Astrocyte of the hippocampus (primary cell): ENCODE measurements around the gene NENF.
A peak's percentile ranks its signal among the peaks of the same experiment; 100 is the strongest.

Experiments used
- DNase-seq: peaks from one replicate; pipeline ENCODE4 v3.0.0; 2011; ENCODE audit warnings: low read depth, low spot score

Gene NENF

DNA sequence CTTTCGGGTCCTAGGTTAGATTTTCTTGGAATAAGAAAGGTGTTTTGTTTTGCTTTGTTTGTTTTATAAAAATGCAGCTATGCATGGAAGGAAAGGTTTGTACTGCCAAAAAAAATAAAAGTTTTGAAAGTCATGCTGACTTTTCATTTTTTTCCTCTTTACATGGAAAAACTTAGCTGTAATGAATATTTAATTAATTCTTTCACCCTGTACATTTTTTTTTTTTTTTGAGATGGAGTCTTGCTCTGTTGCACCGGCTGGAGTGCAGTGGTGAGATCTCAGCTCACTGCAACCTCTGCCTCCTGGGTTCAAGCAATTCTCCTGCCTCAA lies 48.7 kb downstream of the NENF start:
- DNase-seq, result no peak

DNA sequence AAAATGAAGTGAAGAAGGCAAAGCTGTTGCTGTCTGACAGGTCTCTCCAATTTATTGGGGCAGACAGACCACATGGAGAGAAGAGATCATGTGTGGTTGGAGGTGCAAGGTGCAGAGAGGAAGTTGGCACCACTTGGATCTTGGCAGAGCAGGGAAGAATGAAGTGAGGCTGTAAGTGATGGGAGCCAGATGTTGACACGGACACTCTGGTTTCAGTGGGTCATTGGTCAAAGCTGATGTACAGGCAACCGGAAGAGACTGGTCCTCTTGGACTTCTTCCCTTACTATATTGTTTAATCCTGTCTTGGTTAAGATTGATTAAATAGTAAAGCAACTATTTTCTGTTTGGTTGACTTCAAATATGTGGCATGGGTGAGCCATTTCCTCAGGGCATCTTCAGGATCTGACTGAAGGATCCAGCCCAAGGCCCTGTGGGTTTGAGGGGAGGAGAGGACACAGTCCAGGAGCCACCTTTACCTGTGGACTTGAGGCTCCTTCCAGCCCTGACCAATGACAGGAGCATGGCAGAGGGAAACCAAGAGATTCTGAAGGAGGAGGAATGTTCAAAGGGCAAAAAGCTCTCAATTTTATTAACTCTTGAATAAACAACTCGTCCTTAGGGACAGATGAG lies 49.4 kb downstream of the NENF start:
- no peak for DNase-seq

DNA sequence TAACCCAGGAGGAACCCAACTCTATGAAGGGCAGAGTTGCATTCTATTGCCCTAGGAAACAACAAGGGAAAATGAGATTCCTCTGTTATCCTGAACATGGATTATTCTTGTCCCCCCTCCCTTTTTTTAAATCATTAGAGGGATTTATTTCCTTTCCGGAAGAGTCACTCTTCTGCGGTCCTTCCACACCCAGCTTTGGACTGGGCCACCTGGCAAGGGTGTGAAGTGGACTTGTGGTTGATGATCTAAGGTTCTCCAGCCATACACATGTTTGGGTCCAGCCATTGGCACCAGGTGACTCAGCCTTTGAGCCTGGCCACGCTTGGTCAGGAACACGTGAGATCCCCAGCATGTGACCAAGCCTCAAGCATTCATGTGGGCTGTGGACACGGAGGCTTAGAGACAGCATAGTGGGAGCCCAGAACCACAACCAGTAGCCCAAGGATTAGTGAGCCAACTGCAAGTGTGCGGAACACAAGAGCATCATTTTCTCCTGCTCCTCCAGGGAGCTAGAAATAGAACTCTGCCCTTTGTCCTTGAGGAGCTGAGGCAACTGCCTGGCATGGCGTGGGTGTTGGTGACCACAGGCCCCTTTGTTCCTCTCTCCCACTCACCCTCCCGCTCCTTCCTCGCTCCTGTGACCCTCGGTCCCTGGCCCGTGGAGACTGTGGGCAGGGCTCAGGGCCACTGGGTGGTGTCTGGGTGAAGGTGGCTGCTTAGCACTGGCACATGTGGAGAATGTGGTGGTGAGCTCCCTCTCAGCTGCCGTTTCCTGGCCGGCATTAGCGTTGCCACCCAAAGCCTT lies 50.1 kb downstream of the NENF start:
- peak; percentile 80 for DNase-seq

DNA sequence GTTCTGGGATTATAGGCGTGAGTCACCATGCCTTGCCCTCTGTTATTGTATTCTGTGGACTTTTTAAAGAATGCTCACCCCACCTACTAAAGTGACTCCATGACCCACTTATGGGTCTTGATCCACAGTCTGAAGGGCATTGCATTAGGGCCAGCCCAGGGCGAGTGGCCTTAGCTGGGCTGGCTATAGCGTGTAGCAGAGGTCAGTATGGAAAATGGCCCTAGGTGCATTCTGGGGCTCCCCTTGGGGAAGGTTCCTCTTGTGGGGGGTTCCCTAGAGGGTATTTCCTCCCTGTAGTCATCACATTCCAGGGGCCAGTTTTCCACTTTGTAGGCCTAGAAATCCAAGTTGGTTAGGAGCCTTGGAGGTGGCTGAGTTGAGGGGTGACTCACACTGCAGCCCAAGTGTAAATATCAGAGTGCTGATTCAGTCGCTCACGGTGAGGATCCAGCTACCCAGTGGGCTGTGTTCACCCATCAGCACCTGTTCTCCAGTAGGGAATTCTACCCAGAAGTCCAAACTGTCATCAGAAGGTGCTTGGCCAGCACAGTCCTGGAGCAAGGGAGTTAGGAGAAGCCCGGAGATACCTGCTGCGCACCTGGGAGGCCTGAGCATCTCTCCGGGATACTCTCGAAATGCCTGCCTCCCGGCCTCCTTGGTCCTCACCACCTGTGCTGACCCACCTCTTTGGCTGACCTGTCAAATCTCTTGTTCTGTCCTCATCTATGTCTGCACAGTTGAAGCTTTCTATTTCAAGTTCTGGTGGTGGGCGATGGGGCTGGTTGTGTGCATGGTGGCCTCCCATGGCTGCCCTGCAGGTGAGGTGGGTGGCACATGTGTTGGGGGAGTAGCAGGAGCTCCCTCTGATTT lies 52.2 kb downstream of the NENF start:
- peak; percentile 84 for DNase-seq

DNA sequence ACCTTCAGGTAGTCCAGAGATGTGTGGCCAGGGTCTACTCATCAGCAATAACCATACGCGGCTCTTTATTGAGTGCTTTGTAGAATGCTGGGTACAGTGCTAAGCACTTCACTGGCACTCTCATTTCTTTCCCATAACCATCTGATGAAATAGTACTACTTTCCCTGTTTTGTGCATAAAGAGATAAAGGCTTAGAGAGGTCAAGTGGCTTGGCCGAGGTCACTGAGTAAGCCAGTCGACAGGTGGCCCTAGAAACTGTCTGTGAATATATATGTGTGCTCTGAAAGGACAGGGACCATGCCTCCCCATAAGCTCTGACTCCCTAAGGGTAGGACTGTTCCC lies 52.8 kb downstream of the NENF start:
- DNase-seq, result no peak

DNA sequence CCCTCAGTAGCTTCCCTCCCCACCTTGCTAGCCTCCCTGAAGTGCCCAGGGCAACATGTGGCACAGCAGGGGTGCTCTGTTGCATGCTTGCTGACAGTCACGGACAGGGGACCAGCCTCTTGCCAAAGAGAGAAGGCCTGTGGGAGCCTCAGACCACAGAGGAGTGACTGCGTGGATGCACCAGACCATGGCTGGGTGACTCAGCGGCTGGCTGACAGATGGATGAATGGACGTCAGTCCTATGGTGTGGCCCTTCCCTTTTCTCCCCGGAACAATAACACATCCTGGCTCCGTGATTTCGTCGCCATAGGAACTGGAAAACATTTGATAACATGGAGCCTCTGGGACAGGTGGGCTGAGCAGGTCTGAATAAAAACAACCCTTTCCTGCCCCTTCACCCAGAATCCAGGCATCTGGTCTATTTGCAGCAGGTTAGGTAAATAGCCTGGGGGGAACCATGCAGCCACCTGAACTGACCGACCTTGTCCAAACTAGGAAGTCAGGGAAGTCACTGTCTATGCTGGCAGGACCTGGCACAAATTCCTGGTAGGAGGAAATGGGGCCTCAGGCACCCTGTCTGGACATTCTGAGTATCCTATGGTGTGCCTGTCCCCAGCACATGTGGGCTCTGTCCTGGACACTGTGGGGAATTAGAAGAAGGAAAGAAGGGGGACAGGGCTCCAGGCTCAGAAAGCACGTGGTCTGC lies 53.3 kb downstream of the NENF start:
- peak; percentile 98 for DNase-seq

DNA sequence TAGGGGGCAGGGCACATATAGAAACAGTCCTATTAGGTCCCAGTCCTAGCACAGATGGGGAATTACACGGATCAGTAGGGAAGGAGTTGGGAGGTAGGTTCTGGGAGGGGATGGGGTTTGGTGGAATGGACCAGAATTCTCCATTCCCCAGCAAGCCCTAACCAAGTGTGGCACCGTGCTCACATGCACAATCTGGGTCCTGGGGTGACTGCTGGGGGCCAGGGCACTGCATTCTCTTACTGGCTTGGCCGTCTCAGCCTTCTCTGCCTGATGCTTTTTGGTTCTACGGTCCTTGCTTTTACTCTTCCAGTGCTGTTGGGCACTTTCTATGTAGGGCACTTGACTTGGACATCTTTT lies 53.9 kb downstream of the NENF start:
- no peak for DNase-seq

DNA sequence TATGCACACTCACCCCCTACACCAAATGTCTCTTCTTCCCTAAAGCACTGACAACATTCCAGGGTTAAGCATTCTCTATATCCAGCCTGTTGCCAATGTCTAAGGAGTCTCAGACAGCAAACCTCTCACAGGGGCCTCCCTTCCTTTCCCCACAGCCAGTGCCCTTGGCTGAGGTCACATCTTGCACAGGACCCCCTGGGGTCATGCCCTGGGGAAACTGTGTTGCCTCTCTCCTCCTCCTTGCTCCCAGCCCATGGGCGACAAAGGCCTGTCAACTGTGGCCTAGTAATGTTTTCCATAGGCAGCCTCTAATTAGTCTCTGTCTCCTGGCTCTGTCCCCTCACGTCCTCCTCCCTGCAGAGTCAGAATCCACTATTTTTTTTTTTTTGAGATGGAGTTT lies 54.6 kb downstream of the NENF start:
- no peak for DNase-seq

DNA sequence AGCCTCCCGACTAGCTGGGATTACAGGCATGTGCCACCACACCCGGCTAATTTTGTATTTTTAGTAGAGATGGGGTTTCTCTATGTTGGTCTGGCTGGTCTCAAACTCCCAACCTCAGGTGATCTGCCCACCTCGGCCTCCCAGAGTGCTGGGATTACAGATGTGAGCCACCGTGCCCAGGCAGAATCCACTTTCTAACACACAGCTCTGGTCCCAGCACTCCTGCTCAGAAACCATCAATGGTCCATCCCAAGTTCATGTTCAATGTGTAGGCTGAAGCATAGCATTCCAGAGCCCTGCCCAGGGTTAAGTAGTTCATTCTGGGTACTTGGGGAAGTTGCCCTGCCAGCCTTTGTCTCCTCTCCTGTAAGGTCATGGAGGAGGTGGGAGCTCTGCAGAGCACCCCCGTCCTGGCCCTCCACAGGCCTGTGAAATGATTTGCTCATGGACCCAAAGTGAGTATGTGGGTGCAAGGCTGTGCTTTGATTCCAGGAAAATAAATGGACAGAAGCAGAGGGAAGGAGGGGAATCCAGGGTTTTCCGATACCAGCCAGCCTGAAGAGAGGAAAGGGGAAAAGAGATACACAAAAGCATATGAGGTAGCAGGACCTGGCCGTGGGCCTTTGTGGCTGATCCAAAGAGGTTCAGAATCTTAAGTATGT lies 55.2 kb downstream of the NENF start:
- DNase-seq, result no peak

DNA sequence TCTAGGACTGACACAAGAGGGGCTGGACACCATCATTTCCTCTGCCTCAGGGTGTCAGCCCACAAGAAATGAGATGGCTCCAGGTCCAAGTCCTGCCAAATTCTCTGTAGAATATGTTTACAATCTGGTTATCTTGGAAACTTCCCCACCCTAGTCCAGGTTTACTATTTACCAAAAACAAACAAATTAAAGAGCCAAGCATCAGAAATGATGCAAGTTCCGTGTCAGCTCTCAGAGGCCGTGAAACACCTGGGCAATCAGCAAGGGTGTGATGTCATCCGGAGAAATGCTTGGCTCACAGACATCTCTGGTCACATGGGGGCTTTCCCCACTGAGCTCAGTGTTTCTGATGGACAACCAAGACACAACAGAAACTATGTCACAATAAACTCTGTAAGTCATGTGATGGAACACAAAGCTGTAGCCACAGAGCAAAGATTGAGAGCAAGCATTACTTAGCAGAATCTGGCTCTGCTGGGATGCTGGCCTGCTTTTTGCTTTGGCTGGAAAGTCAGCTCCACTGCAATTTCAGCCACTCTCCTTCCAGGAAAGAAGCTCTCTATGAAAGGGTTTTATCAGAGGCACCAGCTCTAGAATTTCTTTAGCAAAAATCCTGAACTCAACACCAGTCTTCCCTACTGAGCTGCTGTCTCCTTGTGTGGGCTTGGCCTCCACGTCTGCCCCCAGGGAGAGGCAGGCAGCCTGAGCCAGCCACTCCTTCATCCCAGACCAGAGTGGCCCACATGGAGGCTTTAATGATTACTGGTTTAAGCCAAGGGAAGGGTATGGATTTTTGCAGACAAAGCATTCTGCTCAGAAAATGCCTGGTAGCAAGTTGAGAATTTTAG lies 55.9 kb downstream of the NENF start:
- peak; percentile 94 for DNase-seq

DNA sequence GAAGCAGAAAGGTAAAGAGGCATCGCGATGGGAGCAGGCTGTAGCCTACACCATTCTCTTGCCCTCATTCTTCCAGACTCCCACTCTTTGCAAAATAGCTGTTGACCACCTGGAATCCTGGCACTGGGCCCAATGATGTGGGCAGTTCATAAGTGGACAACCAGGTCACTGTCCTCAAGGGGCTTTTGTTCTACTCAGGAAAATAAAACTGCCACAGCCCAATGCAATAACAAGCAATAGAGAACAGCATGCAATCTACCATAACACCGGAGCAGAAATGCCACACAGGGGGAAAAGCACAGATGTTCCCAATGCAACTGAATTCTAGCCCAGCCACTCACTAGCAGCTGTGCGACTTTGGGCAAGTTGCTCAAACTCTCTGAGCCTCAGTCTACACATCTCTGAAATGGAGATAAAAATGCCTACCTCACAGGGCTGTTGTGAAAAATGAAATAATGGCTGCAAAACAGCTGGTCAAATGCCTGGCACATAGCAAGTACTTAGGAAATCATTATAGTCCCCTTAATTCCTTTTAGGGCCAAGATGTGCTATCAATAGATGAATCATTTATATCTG lies 56.7 kb downstream of the NENF start:
- no peak for DNase-seq

DNA sequence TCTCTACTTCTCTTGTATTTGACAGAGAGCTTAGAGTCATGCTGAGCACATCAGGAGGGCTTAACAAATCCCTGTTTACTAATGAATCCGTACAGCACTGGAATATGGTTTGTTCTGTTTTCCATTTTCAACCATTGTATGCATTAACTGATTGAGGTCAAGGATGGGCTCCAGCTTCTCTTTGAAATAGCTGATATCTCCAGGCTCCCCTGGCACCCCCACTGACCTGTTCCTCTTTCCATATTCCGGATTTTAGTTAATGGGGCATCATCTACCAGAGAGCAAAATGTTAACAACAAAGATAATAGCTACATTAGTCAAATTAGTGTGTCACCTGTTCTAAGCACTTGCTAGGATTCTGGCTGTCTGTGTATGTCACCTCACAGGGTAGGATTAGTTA lies 57.6 kb downstream of the NENF start:
- no peak for DNase-seq

DNA sequence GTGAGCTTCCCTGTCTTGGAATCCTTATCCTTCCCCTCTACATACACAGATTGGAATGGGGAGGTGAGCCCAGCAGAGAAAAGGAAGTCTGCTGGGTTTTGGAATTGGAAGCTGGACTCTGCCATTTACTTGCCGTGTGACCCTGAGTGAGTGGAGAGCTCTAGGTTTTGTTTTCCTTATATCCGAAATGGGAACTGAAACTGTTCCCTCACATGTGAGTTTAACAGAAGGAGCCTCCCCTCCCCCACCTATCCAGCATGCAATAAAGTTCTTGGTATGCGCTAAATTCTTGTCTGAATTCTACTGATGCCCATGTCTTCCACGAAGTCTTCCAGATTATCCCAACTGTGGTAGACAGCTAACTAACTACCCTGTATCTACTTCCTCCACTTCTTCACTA lies 58.7 kb downstream of the NENF start:
- no peak for DNase-seq
